HG03139 (cell line): Measurements from ENCODE around the gene RABGAP1L.

Source experiments
- ATAC-seq: cut with Tn5 transposase; IDR thresholded peaks from one replicate; pipeline ENCODE4 v1.9.1; 2021; ENCODE audit not compliant: unreplicated experiment

Gene RABGAP1L

DNA sequence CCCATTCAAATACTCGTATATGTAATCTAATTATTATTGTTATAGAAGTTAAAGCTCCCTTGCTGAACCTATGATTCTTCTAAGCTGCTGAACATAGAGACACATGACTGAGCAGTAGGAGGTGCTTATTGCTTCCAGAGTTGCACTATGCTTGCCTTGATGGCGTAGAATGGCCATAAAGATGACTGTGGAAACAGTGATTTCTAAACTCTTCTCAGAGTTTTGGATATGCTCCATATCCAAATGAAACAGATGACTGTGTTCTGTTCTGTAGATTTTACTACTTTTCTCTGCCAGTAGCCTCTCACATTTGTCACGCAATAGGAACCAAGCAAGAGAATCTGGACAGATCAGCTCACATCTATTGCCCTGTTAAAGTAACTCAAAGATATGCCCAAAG lies 752.3 kb downstream of the RABGAP1L start:
- no peak for ATAC-seq

DNA sequence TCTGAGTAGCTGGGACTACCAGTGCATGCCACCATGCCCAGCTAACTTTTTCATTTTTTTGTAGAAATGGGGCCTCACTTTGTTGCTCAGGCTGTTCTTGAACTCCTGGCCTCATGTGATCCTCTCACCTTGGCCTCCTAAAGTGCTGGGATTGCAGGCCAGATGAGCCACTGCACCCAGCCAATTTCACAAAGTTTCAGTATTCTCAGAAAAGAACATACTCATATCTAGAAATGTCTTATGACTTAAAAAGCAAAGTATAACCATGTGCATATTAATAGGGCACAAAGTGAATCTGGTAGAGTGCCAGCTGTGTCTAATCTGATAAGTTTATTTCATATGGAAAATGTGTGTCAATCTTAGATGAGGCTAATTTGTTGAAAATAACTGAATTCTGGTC lies 752.9 kb downstream of the RABGAP1L start:
- no peak for ATAC-seq

DNA sequence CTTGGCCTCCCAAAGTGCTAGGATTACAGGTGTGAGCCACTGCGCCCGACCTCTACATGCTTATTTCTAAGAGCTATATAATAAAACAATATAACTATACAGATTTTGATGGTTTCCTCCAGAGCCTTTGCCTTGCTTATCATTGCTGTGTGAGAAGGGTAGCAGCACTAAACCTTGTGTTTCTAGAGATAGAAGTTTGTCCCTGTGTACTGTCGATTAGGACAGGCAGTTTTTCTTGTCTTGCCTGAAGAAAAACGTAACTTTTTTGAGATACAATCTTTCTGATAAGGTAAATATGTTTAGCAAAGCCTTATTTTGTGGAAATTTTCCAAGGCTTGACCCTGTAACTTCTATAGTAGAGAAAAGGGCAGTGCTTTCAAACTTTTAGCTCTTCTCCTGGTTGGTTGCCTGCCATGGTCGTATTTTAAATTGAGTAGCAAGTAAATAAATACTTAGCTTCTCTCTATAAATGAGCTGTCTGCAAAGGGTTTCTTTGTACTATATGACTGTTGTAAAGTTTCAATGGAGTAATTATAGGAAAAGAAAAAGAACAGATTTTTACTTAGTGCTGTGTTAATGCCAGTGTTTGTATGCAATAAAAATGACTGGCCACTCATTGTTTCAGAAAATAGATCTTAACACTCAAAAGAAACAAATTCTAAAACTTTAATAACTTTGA lies 754.0 kb downstream of the RABGAP1L start:
- ATAC-seq = no peak

DNA sequence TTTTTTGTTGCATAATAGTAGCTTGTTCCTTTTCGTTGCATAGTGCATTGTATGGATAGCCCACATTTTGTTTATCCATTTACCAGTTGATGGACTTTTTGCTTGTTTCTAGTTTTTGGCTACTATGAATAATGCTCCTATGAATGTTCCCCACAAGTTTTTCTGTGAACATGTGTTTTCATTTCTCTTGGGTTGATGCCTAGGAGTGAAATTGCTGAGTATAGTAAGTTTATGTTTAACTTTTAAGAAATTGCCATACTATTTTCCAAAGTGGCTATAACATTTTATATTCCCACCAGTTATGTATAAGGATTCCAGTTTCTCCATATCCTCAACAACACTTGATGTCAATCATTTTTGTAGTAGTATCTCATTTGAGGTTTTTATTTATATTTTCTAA lies 755.7 kb downstream of the RABGAP1L start:
- no peak for ATAC-seq

DNA sequence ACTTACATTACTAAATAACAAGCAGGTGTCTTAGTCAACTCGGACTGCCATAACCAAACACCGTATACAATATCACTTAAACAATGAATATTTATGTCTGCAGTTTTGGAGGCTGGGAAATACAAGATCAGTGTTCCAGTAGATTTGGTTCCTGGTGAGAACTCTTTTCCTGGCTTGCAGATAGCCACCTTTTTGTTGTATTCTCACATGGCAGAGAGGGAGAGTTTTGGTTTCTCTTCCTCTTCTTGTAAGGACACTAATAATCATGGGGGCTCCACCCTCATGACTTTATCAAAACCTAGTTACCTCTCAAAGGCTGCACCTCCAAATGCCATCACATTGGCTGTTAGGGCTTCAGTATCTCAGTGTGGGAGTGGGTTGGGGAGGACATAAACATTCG lies 757.5 kb downstream of the RABGAP1L start:
- no peak for ATAC-seq

DNA sequence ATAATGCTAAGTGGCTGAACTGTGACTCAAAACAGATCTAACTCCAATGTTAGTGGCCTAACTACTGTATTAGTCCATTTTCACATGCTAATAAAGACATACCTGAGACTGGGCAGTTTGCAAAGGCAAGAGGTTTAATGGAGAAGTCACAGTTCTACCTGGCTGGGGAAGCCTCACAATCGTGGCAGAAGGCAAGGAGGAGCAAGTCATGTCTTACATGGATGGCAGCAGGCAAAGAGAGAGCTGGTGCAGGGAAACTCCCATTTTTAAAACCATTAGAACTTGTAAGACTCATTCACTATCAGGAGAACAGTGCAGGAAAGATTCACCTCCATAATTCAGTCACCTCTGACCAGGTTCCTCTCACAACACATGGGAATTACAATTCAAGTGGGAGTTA lies 760.8 kb downstream of the RABGAP1L start:
- ATAC-seq = no peak

DNA sequence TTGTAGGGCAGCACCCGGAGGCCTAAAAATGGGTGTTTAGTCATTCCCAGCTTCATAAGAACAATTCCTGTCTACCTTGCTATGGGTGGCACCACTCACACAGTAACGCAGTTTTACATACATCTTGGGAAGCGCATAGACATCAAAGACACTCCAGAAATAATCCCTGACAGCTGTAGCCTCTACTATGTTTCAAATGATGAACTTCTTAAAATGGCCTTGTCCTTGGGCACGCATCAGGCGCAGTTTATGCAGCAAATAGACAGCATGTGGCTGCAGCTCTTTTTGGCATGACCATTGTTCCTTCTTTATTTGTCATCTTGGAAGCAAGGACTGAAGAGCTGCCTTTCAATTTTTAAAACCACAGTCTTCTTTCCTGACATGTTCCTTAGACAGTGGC lies 762.8 kb downstream of the RABGAP1L start:
- ATAC-seq = no peak

DNA sequence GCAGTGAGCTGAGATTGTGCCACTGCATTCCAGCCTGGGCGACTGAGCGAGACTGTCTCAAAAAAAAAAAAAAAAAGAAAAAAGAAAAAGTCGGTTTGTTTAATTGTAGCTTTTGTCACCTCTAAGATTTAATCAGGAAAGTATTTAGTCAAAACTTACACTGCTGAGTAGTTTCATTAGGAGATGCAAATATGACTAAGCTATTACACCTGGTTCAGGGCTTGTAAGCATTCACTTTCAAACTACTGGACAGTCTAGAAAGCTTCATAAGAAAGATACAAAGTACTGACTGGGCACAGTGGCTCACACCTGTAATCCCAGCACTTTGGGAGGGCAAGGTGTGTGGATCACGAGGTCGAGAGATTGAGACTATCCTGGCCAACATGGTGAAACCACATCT lies 764.5 kb downstream of the RABGAP1L start:
- ATAC-seq = no peak

DNA sequence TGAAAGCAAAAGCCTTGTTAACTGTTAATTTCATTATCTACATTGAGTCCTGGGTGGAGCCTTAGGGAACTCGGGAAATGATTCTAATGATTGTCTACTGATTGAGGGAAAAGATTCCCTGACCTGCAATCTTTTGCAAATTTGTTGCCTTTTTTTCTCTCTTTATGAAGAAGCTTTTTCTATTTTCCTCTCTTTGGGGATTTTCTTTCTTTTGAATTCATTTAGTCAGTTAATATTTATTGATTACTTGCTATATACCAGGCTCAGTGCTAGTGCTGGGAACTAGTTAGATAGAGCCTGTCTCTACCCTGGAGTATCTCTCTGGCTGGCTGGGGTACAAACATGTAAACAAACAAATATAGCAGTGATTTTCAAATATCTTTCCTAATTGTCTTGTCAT lies 769.2 kb downstream of the RABGAP1L start:
- ATAC-seq = no peak

DNA sequence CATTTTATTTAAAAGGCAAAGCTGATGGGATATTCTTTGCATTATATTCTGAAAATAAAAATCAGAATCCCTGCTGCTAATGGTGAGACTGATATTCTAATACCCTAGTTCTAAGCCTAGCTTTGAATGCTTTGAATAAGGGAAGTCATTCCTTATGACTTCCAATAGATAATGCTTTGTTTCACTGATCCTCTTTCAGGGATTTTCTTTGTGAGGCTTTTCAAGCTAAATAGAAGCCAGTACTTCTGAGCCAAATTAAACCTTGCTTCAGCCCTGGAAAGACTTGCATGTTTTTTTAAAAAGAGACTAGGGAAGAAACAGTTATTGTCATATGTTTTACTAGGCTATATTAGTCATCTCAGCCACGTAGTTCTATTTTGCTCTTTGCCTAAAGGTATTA lies 771.9 kb downstream of the RABGAP1L start:
- ATAC-seq = no peak

DNA sequence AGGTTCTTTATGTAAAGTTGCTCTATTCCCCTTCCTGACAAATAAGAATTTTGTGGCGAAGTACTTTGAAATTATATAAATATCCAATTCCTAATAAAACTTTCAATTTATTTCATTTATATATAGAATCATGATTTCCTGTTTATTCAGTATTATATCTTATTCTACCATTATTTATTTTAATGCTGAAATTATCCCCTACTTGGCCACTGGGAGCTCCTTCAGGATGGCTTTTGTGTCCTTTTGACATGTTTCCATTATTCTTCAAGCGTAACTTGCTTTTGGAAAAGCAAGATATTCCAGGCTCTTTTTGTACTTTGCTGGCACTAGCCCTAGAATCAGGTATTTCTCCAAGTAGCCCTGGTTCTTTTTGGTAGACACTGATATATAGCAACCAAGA lies 773.3 kb downstream of the RABGAP1L start:
- ATAC-seq = no peak

DNA sequence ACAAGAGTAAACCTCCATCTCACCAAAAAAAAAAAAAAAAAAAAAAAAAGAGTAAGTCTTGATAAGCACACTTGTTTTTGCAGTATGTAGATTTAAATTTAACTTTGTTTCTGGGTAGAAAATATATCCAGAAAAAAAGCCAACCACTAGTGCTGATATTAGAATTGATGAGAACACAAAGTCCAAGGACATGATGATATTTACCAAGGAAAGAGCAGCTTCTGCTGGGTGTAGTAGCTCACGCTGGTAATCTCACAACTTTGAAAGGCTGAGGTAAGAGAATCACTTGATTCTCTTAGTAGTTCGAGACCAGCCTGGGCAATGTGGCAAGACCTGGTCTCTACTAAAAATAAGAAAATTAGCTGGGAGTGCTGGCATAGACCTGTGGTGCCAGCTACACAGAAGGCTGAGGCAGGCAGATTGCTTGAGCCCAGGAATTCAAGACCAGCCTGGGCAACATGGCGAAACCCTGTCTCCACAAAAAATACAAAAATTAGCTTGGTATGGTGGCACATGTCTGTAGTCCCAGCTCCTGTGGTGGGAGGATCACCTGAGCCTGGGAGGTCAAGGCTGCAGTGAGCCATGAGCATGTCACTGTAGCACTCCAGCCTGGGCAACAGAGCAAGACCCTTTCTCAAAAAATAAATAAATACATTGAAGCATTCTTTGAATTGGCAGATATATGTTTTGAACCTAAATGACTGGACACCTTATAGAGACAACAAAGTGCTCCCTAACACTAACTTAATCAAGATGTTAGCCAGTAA lies 776.8 kb downstream of the RABGAP1L start:
- no peak for ATAC-seq

DNA sequence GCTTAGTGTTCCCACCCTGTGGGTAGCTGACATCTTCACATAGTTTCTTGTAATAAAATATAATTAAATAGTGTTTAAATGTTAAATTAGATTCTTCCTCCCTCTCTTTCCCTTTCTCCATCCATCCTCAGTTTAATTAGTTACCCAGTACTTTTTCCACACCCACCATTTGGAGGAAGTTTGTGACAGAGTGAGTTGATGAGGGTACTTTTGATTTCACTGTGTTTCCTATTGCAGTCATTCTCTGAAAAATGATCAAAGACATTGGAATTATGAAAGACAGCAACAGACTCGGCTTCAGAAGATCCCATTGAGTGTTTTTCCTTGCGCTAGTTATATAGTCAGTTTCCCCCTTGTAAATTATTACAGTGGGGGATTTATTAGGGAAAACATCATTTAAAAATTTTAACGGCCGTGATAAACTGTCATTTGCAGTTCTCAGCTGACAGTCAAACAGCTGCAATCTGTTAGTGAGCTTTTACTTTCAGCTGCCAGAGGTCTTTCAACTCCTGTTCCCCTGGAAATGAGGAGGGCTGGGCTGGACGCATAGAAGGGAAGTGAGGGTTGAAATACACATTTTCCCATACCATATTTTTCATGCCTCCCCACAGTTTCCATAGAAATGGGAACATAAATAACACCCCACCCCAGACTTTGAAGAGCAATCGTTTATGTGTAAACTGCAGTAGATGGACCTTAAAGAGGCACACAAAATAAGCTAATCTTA lies 779.1 kb downstream of the RABGAP1L start:
- ATAC-seq = no peak

DNA sequence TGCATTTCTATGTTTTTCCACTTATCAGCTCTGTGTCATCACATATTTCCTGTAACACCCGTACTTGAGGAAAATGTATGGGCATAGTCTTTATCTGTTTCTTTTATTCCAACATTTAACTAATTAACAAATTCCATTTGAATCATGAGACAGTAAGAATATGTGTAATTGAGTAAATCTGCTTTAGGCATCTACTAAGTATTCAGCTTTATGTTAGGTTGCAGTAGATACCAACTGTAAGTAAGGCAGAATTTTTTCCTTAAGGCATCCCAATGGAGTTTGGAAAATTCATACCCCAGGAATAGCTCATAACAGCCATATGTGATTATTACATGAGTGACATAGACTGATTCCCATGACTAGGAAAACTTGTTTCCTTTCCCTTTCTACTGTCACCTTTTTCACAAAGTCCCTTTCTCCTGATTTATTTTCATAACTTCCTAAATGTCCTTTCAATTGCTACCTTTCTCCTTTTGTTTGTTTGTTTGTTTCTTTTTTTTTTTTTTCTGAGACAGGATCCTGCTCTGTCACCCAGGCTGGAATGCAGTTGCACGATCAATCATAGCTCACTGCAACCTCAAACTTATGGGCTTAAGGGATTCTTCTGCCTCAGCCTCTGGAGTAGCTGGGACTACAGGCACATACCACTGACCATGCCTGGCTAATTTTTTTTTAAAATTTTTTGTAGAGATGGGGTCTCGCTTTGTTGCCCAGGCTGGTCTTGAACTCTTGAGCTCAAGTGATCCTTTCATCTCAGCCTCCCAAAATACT lies 780.6 kb downstream of the RABGAP1L start:
- ATAC-seq = no peak

DNA sequence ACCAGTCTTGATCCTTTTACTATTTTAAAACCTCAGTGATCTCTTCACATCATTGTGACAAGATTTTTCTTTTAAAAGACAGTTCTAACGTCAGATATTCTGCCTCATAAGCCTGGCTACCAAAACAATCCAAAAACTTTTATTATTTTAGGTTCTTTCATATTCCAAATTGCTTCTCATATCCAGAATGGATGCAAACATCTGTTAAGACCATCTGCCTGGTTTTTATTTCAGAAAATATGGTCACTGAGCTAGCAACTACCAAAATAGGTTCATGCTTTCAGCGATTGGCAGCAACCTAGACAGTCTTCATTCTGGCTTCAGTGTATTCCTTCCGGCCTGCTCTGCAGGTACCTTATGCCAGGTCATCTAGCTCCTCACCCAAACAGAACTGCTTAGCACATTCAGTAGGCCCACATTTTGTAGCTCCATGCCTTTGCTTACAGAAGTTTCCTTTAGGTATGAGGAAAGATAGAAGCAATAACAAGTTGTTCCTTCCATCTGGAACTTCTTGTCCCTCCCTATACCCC lies 781.4 kb downstream of the RABGAP1L start:
- no peak for ATAC-seq

DNA sequence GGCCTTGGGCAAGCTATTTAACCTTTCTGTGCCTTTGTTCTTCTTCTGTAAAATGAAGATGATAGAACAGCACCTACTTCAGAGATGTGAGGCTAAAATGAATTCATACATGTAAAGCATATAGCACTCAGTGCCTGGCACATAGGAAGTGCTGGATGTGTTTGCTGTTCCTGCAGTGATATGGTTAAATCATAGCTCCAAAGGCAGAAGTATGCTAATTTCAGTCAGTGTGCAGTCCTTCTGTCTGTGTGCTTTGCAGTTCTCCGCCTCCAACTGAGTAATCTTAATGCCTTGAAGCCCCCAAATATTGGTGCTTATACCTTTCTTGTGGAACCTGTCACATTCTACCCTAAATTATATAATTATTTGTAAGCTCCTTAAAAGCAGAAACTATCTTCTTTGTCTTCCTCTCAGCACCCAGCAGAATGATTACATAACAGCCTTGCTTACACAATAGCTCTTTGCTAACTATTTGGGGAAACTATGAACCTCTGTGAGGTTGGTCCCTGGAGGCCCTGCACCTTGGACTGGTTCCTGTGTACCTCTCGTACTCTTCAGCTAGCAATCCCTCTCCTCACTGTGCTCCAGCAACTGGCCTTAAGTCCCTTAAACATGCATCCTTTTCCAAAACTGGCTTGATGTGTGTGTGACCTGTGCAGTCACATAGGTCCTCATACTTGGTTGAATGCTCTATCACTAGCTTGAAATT lies 783.4 kb downstream of the RABGAP1L start:
- ATAC-seq = no peak

DNA sequence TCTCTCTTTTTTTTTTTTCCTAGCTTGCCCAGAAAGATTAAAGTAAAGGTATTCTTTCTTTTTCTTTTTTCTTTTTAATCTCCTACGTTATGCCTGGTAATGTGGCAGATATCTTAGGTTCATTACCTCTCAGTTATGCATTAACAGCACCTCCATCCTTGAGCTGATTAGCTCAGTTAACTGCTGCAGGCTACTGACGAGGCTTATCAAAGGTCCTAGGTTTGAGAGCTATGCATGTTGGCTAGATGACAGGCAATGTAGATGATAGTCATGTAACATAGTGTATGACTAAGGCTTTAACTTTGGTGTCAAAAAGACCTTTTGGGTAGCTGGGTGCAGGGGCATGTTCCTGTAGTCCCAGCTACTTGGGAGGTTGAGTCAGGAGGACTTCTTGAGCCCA lies 786.7 kb downstream of the RABGAP1L start:
- ATAC-seq = no peak

DNA sequence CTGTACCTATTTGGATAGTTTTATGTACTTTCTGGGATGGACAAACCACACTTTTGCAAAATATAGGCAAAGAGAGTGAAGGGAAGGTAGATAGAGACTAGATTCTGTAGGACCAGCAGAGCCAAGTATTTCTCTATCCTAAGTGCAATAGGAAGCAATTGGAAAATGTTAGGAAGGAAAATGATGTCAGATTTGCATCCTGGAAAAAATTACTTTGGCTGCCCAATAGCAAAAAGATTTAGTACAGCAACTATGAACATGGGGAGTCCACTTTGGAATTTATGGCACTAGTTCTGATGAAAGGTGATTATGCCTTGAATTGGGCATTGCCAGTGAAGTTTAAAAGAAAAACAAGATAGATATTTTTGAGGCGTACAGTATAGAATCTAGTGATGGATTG lies 789.7 kb downstream of the RABGAP1L start:
- no peak for ATAC-seq

DNA sequence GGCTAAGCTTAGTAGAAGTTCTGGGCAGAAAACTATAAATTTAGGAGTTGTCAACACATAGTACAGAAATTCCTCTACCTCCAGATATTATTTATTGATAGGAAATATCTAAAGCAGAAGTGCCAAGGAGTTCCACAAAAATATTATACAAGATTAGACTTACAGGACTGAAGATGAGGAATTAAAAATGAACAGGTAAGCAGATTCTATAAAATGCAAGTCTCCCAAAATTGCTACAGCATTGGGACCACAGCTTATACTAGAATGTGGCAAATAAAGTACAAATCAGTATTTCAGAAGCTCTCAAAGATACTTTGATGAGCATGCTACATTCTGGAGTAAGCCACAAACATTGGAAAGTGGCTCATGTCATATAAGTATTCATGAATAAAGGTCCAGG lies 790.3 kb downstream of the RABGAP1L start:
- ATAC-seq = no peak

DNA sequence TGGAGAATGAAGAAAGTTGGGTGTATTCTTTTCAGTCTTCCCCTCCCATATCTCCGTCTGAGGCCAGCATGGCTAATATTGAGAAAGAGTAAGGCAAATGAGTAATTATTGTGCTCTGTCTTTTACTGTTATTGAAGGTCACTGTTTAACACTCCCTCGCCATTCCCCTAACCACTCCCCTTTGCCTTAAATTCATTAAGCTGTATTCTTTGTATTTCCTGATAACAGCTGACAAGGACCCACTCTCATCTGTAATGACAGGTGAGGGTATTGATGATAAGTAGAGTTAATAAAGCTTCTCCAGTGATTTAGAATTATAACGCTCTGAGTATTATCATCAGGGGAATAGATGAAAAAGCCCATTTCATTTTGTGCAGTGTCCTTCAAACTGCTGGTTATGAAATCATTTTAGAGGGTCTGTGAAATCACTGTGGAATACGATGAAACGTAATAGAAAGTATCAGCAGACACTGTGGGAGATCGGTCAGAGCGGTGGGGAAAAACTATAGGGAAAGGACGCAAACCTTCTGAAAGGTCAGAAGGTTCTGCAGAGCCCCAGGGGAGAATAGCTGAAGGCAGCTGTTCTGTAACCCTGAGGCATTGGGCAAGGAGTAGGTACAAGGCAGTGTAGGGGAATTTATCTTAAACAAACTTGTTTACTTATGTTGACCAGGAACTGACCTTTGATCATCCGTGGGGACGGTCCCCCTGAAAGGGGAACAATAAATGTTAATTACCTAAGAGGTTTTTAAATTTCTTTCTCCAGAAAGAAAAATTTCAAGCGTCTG lies 794.2 kb downstream of the RABGAP1L start:
- ATAC-seq = no peak
